Measurements from ENCODE around the gene KLK8.

The KLK8 gene, protein sequence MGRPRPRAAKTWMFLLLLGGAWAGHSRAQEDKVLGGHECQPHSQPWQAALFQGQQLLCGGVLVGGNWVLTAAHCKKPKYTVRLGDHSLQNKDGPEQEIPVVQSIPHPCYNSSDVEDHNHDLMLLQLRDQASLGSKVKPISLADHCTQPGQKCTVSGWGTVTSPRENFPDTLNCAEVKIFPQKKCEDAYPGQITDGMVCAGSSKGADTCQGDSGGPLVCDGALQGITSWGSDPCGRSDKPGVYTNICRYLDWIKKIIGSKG

DNA sequence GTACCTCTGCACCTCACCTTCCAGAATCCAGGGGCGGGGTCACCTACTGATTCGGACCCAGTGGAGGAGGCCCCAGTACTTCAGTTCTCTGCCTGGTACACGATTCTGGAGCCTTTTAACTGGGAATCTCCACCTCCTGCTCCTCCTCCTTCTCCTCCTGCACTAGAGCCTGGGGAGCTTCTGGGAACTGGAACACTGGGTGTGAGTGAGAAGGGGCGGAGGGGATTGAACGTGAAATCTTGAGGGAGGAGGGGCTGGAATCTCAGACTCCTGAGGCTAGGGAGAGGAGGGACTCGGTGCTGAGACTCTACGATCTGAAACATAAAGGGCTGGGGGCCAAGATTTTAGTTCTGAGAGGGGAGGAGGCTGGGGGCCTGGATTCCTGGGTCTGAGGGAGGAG, at the start of gene KLK8:
TSS of gene KLK8 (minus strand) at position 90 of the 400 bp plus-strand sequence. CDS start 437 bp downstream, outside the sequence.
- Histone ChIP-seq H3K9ac (ENCODE audit: low read depth, low read length) (peak within 1 kb of the TSS; percentile 62), H3K36me3 (ENCODE audit: control insufficient read depth, insufficient read depth, low read length) (no peaks in the 10 kb centered on the region), H3K4me1 (ENCODE audit: control insufficient read depth, insufficient read depth, low read length) (no peaks in the 10 kb centered on the region), H3K4me3 (ENCODE audit: low read depth, low read length) (peak within 1 kb of the TSS; percentile 81), H3K27me3 (ENCODE audit: control insufficient read depth, insufficient read depth, low read length) (peaks cover 6% of the 10 kb centered on the region), H3K9me3 (ENCODE audit: control insufficient read depth, insufficient read depth, low read length) (no peaks in the 10 kb centered on the region)

- Histone ChIP-seq H3K36me3 (ENCODE audit: control insufficient read depth, insufficient read depth, low read length) (no peaks in the 10 kb centered on the region), H3K4me1 (ENCODE audit: control insufficient read depth, insufficient read depth, low read length) (peaks cover 13% of the 10 kb centered on the region), H3K27me3 (ENCODE audit: control insufficient read depth, insufficient read depth, low read length) (no peaks in the 10 kb centered on the region), H3K9me3 (ENCODE audit: control insufficient read depth, insufficient read depth, low read length) (no peaks in the 10 kb centered on the region), H3K9ac (ENCODE audit: low read depth, low read length) (no peak overlapping the region), H3K4me3 (ENCODE audit: low read depth, low read length) (peak overlapping the region; percentile 36)
Measured at GRCh38 chr19:51047031-51047335, 45.6 kb upstream of the KLK8 start.

DNA sequence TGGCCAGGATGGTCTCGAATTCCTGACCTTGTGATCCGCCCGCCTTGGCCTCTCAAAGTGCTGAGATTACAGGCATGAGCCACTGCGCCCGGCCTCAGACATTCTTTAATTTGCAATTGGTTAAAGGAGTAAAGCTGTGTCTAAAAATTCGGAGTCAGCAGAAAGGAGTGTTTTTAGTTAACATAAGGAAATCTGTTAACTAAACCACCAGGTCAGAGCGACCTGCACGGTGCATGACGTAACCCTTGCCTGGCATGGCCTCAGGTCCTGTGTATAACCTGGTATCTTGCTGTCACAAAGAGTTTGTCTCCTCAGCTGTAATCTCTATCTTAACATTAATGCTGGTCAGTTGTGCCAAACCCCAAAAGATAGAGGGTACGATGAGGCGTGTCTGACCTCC, 42.9 kb upstream of the KLK8 start:
- Histone ChIP-seq H3K36me3 (ENCODE audit: control insufficient read depth, insufficient read depth, low read length) (no peaks in the 10 kb centered on the region), H3K4me1 (ENCODE audit: control insufficient read depth, insufficient read depth, low read length) (peaks cover 13% of the 10 kb centered on the region), H3K9ac (ENCODE audit: low read depth, low read length) (no peak overlapping the region), H3K9me3 (ENCODE audit: control insufficient read depth, insufficient read depth, low read length) (no peaks in the 10 kb centered on the region), H3K27me3 (ENCODE audit: control insufficient read depth, insufficient read depth, low read length) (no peaks in the 10 kb centered on the region), H3K4me3 (ENCODE audit: low read depth, low read length) (no peak overlapping the region)

DNA sequence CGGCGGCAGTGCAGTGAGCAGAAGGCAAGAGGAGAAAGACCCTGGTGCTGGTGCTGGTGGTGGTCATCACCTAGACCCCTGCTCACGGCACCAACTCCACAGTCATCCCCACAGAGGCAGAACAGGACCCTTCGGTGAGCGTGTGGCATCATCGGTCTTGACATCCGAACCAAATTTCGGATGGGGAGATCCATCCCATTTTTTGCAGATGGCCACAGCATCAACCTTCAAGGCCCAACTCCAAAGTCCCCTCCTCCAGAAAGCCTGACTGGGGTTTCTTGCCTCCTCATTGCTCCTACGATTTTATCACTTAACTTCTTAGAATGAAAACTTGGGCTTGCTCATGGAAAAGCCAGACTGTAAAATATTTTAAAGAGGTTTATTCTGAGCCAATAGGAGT, 42.1 kb upstream of the KLK8 start:
- no peaks in the 10 kb centered on the region for H3K9me3 ChIP-seq (ENCODE audit: control insufficient read depth, insufficient read depth, low read length)
- no peak overlapping the region for H3K4me3 ChIP-seq (ENCODE audit: low read depth, low read length)
- no peak overlapping the region for H3K9ac ChIP-seq (ENCODE audit: low read depth, low read length)
- H3K4me1 ChIP-seq (ENCODE audit: control insufficient read depth, insufficient read depth, low read length): peaks cover 12% of the 10 kb centered on the region
- no peaks in the 10 kb centered on the region for H3K27me3 ChIP-seq (ENCODE audit: control insufficient read depth, insufficient read depth, low read length)
- no peaks in the 10 kb centered on the region for H3K36me3 ChIP-seq (ENCODE audit: control insufficient read depth, insufficient read depth, low read length)

DNA sequence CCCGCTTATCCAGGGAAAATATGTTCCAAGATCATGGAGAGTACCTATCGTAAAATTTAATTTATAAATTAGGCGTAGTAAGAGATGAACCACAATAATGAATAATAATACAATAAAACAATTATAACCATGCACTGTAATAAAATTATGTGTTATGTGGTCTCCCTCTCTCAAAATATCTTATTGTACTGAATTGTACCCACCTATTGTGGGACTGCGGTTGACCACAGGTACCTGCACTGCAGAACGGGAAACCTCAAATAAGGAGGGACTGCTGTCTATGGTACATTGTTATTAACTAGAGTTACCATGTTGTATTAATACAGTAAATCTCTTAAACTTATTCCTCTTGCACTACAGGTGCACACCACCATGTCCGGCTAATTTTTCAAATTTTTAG, 38.7 kb upstream of the KLK8 start:
- no peak overlapping the region for H3K9ac ChIP-seq (ENCODE audit: low read depth, low read length)
- no peaks in the 10 kb centered on the region for H3K4me1 ChIP-seq (ENCODE audit: control insufficient read depth, insufficient read depth, low read length)
- no peaks in the 10 kb centered on the region for H3K27me3 ChIP-seq (ENCODE audit: control insufficient read depth, insufficient read depth, low read length)
- H3K36me3 ChIP-seq (ENCODE audit: control insufficient read depth, insufficient read depth, low read length): no peaks in the 10 kb centered on the region
- H3K4me3 ChIP-seq (ENCODE audit: low read depth, low read length): no peak overlapping the region
- H3K9me3 ChIP-seq (ENCODE audit: control insufficient read depth, insufficient read depth, low read length): no peaks in the 10 kb centered on the region

DNA sequence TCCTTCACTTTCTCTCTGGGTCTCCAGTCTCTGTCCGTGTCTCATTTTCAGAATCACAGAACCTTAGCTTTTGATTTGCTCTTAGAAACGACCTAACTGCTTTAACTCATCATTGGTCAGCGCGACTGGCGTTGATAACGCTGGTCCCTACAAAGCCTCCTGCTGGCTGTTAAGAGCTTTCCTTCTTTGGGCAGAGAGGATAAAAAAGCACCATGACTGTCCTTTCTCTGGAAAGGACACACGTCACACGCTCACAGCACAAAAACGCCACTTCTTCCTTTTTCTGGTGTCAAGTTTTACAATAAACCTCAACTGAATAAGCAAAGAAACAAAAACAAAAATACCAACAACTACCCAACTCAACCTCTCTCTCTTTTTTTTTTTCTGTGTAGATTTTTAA, 35.1 kb upstream of the KLK8 start:
- H3K4me1 ChIP-seq (ENCODE audit: control insufficient read depth, insufficient read depth, low read length): no peaks in the 10 kb centered on the region
- no peaks in the 10 kb centered on the region for H3K27me3 ChIP-seq (ENCODE audit: control insufficient read depth, insufficient read depth, low read length)
- no peak overlapping the region for H3K4me3 ChIP-seq (ENCODE audit: low read depth, low read length)
- H3K9me3 ChIP-seq (ENCODE audit: control insufficient read depth, insufficient read depth, low read length): no peaks in the 10 kb centered on the region
- H3K9ac ChIP-seq (ENCODE audit: low read depth, low read length): no peak overlapping the region
- H3K36me3 ChIP-seq (ENCODE audit: control insufficient read depth, insufficient read depth, low read length): no peaks in the 10 kb centered on the region

GRCh38 chr19:51034704-51035103, 33.3 kb upstream of the KLK8 start, which contains the start of gene KLK12:
Gene KLK12 (minus strand): TSS chr19:51035002. CDS start chr19:51034621, 381 bp downstream.
- Histone ChIP-seq H3K4me1 (ENCODE audit: control insufficient read depth, insufficient read depth, low read length) (no peaks in the 10 kb centered on the region), H3K9me3 (ENCODE audit: control insufficient read depth, insufficient read depth, low read length) (no peaks in the 10 kb centered on the region), H3K27me3 (ENCODE audit: control insufficient read depth, insufficient read depth, low read length) (no peaks in the 10 kb centered on the region), H3K9ac (ENCODE audit: low read depth, low read length) (no peak within 1 kb of the TSS), H3K4me3 (ENCODE audit: low read depth, low read length) (no peak within 1 kb of the TSS), H3K36me3 (ENCODE audit: control insufficient read depth, insufficient read depth, low read length) (no peaks in the 10 kb centered on the region)

DNA sequence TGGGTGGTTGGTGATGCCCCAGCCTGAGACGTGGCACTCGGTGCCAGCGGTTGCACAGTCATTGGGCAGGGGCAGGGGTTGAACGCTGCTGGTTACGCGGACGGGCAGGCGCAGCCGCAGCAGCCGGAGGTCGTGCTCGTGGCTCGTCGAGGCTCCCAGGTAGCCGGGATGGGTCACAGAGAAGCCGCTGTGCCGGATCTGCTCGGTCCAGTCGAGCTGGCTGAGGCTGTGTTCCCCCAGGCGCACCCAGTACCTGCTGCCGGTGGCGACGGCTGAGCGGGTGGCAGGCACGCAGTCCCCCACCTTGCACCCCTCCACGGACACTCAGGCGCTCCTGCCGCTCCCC, 30.4 kb upstream of the KLK8 start:
- H3K4me1 ChIP-seq (ENCODE audit: control insufficient read depth, insufficient read depth, low read length): no peaks in the 10 kb centered on the region
- H3K27me3 ChIP-seq (ENCODE audit: control insufficient read depth, insufficient read depth, low read length): no peaks in the 10 kb centered on the region
- H3K4me3 ChIP-seq (ENCODE audit: low read depth, low read length): no peak overlapping the region
- no peaks in the 10 kb centered on the region for H3K36me3 ChIP-seq (ENCODE audit: control insufficient read depth, insufficient read depth, low read length)
- no peaks in the 10 kb centered on the region for H3K9me3 ChIP-seq (ENCODE audit: control insufficient read depth, insufficient read depth, low read length)
- H3K9ac ChIP-seq (ENCODE audit: low read depth, low read length): no peak overlapping the region

- Histone ChIP-seq H3K4me3 (ENCODE audit: low read depth, low read length) (no peak overlapping the region), H3K36me3 (ENCODE audit: control insufficient read depth, insufficient read depth, low read length) (no peaks in the 10 kb centered on the region), H3K9me3 (ENCODE audit: control insufficient read depth, insufficient read depth, low read length) (no peaks in the 10 kb centered on the region), H3K27me3 (ENCODE audit: control insufficient read depth, insufficient read depth, low read length) (no peaks in the 10 kb centered on the region), H3K4me1 (ENCODE audit: control insufficient read depth, insufficient read depth, low read length) (peaks cover 3% of the 10 kb centered on the region), H3K9ac (ENCODE audit: low read depth, low read length) (no peak overlapping the region)
Measured at GRCh38 chr19:51031220-51031879, 29.9 kb upstream of the KLK8 start.

DNA sequence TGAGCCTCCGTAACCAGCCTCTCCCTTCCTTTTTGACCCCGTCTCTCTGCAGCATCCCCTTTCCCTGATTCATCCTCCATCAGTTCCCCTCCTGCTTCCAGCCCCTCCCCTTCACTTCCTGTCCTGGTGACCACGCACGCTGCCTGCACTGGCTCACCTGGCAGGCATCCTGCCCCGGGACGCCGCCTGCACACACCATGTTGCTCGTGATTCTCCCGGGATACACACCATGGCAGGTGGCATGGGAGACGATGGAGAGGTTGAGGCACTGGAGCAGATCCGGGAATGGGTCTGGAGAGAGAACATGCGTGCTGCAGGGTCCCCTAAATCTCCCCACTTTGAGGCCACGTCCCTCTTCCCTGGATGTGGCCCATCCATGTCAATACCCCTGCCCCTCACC, 29.2 kb upstream of the KLK8 start:
- no peaks in the 10 kb centered on the region for H3K36me3 ChIP-seq (ENCODE audit: control insufficient read depth, insufficient read depth, low read length)
- H3K9ac ChIP-seq (ENCODE audit: low read depth, low read length): no peak overlapping the region
- H3K4me3 ChIP-seq (ENCODE audit: low read depth, low read length): no peak overlapping the region
- H3K4me1 ChIP-seq (ENCODE audit: control insufficient read depth, insufficient read depth, low read length): peaks cover 3% of the 10 kb centered on the region
- no peaks in the 10 kb centered on the region for H3K27me3 ChIP-seq (ENCODE audit: control insufficient read depth, insufficient read depth, low read length)
- no peaks in the 10 kb centered on the region for H3K9me3 ChIP-seq (ENCODE audit: control insufficient read depth, insufficient read depth, low read length)

- H3K27me3 ChIP-seq (ENCODE audit: control insufficient read depth, insufficient read depth, low read length): no peaks in the 10 kb centered on the region
- no peaks in the 10 kb centered on the region for H3K9me3 ChIP-seq (ENCODE audit: control insufficient read depth, insufficient read depth, low read length)
- H3K36me3 ChIP-seq (ENCODE audit: control insufficient read depth, insufficient read depth, low read length): no peaks in the 10 kb centered on the region
- H3K4me3 ChIP-seq (ENCODE audit: low read depth, low read length): no peak overlapping the region
- H3K9ac ChIP-seq (ENCODE audit: low read depth, low read length): no peak overlapping the region
- peaks cover 5% of the 10 kb centered on the region for H3K4me1 ChIP-seq (ENCODE audit: control insufficient read depth, insufficient read depth, low read length)
Measured at GRCh38 chr19:51029718-51030117, 28.3 kb upstream of the KLK8 start.

GRCh38 chr19:51027873-51028272, 26.5 kb upstream of the KLK8 start:
- Histone ChIP-seq H3K36me3 (ENCODE audit: control insufficient read depth, insufficient read depth, low read length) (no peaks in the 10 kb centered on the region), H3K27me3 (ENCODE audit: control insufficient read depth, insufficient read depth, low read length) (no peaks in the 10 kb centered on the region), H3K9me3 (ENCODE audit: control insufficient read depth, insufficient read depth, low read length) (no peaks in the 10 kb centered on the region), H3K4me3 (ENCODE audit: low read depth, low read length) (no peak overlapping the region), H3K9ac (ENCODE audit: low read depth, low read length) (no peak overlapping the region), H3K4me1 (ENCODE audit: control insufficient read depth, insufficient read depth, low read length) (peaks cover 6% of the 10 kb centered on the region)
